Activated naive CD4-positive, alpha-beta T cell treated with anti-CD3 and anti-CD28 coated beads, Interleukin-2, amount 50 U/mL, for 72 hours (primary cell): ENCODE results near the gene ATP8A1. TPM values are rescaled to one million over a fixed set of nuclear protein-coding genes. Genes with fewer than 3 reads are reported as not detected.
A peak's percentile ranks its signal among the peaks of the same experiment; 100 is the strongest.

ENCODE experiments used
- ATAC-seq, 2 donors: fragments of 150-1000 bp; cut with Tn5 transposase; 2 replicates each; pipeline ENCODE4 v1.10.0; 2021; ENCODE audit warnings: mild to moderate bottlenecking in 2 of 2, moderate library complexity in 2 of 2
- DNase-seq, 2 donors: peaks; one replicate each; pipeline ENCODE4 v3.0.0; 2021 to 2022; ENCODE audit warnings: low spot score in 2 of 2
- H3K27ac Mint-ChIP-seq, 2 donors: one replicate each; pipeline ENCODE4 v1.8.0; 2022; ENCODE audit warnings: mild to moderate bottlenecking in 2 of 2, mixed read lengths in 2 of 2
- H3K36me3 Mint-ChIP-seq, 2 donors: one replicate each; pipeline ENCODE4 v1.8.0; 2022; ENCODE audit warnings: mixed read lengths in 2 of 2
- H3K9me3 Mint-ChIP-seq, 2 donors: one replicate each; pipeline ENCODE4 v1.8.0; 2022; ENCODE audit warnings: mixed read lengths in 2 of 2
- total RNA-seq, 2 donors: library from RNA; stranded (reverse); gene quantifications; one replicate each; pipeline ENCODE4 v1.2.3, GENCODE V29; 2022

ATP8A1 gene
- total RNA-seq, 2 donors from 2014 or later: 36.6 to 45.7 TPM

DNA sequence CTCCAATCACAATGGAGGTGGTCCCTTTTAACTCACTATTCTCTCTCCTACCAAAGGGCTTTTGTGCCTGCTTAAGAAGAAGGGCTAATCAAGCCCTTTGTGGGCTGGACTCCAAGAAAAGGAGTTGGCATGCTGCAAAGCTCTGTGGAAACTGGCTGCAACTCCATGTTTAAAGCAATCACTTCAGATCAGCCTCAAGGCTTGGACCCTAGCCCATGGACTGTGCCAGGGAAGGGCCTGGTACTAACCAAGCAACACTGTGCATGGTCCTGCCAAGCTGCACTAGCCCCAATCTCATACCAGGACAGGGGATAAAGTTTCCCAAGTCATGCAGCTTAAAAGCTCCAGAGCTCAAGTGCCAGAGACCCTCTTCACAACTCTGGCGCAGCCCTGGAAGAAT is 86.7 kb downstream of the ATP8A1 start:
- Mint-ChIP-seq H3K36me3 (no peaks in the 10 kb centered on the region), H3K27ac (no peak overlapping the region), H3K9me3 (no peaks in the 10 kb centered on the region)
- DNase-seq (no peak), ATAC-seq (no peak)

DNA sequence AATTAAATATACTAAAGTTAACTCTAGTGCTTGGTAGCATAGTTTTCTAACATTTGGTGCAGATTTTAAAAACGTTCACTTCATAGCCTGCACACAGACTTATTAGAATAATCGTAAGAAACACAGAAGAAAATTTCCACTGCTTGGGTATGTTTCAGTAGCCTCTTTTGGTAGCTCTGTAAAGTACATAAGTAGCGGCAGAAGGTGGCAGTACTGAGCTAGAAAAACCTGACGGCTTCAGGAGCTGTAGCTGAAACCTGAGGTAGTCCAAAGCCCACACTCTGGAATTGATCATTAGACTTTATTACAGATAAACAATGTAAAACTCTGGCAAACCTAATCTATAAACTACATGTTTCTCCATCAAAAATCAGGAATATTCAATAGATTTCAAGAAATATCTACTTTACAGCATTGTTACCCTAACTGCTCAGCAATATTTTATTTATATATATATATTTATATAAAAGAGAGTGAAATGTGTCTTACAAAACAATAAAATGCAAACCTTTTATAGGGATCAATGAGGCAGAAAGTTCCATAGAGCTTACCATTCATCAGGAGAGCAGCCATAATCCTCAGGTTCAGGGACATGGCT is 88.2 kb downstream of the ATP8A1 start:
- ATAC-seq (peak; percentile 84 to 88), DNase-seq (peak in 1 of 2 donors; percentile 58)
- Mint-ChIP-seq H3K27ac (no peak overlapping the region), H3K9me3 (no peaks in the 10 kb centered on the region), H3K36me3 (no peaks in the 10 kb centered on the region)

GRCh38 chr4:42566835-42567234 is 90.1 kb downstream of the ATP8A1 start:
- no peak for DNase-seq
- Mint-ChIP-seq H3K36me3 (peaks cover 4 to 14% of the 10 kb centered on the region in 2 donors), H3K27ac (no peak overlapping the region), H3K9me3 (no peaks in the 10 kb centered on the region)
- no peak for ATAC-seq

GRCh38 chr4:42562016-42562415 is 94.9 kb downstream of the ATP8A1 start:
- DNase-seq (no peak), ATAC-seq (no peak)
- Mint-ChIP-seq H3K27ac (no peak overlapping the region), H3K36me3 (peaks cover 5 to 15% of the 10 kb centered on the region in 2 donors), H3K9me3 (no peaks in the 10 kb centered on the region)

GRCh38 chr4:42561031-42561430 is 95.9 kb downstream of the ATP8A1 start:
- peaks cover 5 to 15% of the 10 kb centered on the region in 2 donors for H3K36me3 Mint-ChIP-seq
- H3K27ac Mint-ChIP-seq: no peak overlapping the region
- no peaks in the 10 kb centered on the region for H3K9me3 Mint-ChIP-seq
- ATAC-seq (no peak), DNase-seq (no peak)

DNA sequence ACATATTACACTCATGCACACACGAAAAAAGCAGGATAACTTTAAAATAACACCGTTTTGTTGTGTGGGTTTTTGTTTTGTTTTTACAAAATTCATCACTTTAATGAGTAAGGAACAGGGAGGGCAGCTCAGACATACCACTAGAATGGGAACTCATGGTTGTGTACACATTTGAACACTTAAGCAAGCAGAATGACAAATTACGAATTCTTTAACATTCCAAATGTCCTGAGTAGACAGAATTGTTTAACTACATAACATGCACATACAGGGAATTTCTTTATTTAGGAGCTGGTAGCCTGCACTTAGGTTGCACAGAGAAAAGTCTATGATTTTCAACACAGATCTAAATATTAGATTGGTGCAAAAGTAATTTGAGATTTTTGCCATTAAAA is 96.4 kb downstream of the ATP8A1 start:
- H3K27ac Mint-ChIP-seq: no peak overlapping the region
- H3K36me3 Mint-ChIP-seq: peaks cover 5 to 15% of the 10 kb centered on the region in 2 donors
- no peaks in the 10 kb centered on the region for H3K9me3 Mint-ChIP-seq
- DNase-seq (no peak), ATAC-seq (no peak)

- no peak for DNase-seq
- ATAC-seq: no peak
- H3K36me3 Mint-ChIP-seq: peaks cover 11 to 14% of the 10 kb centered on the region in 2 donors
- no peak overlapping the region for H3K27ac Mint-ChIP-seq
- no peaks in the 10 kb centered on the region for H3K9me3 Mint-ChIP-seq
Observed at GRCh38 chr4:42558156-42558555, 98.7 kb downstream of the ATP8A1 start.

- no peak for DNase-seq
- no peaks in the 10 kb centered on the region for H3K9me3 Mint-ChIP-seq
- ATAC-seq: no peak
- H3K27ac Mint-ChIP-seq: no peak overlapping the region
- H3K36me3 Mint-ChIP-seq: peaks cover 0 to 6% of the 10 kb centered on the region in 2 donors
Observed at GRCh38 chr4:42555828-42556227, 101.1 kb downstream of the ATP8A1 start.

- H3K36me3 Mint-ChIP-seq: peaks cover 0 to 6% of the 10 kb centered on the region in 2 donors
- no peaks in the 10 kb centered on the region for H3K9me3 Mint-ChIP-seq
- ATAC-seq: no peak
- DNase-seq: no peak
- H3K27ac Mint-ChIP-seq: no peak overlapping the region
Observed at GRCh38 chr4:42554072-42554471, 102.8 kb downstream of the ATP8A1 start.

DNA sequence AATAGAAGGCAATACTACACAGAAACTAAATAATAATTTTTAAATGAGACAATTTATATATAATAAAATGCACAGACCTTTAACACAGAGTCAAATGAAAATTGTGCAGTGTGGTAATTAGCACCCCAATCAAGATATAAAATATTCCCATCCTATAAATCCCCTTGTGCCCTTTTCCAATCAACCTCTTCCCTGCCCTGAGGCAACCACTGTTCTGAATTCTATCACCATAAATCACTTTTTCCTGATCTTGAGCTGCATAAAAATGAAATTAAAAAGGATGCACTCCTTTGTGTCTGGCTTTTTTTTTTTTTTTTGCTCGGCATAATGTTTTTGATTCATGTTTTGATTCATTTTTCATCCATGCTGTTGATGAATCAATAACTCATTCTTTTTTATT is 107.0 kb downstream of the ATP8A1 start:
- no peak for DNase-seq
- Mint-ChIP-seq H3K9me3 (no peaks in the 10 kb centered on the region), H3K36me3 (peaks cover 0 to 6% of the 10 kb centered on the region in 2 donors), H3K27ac (no peak overlapping the region)
- no peak for ATAC-seq

DNA sequence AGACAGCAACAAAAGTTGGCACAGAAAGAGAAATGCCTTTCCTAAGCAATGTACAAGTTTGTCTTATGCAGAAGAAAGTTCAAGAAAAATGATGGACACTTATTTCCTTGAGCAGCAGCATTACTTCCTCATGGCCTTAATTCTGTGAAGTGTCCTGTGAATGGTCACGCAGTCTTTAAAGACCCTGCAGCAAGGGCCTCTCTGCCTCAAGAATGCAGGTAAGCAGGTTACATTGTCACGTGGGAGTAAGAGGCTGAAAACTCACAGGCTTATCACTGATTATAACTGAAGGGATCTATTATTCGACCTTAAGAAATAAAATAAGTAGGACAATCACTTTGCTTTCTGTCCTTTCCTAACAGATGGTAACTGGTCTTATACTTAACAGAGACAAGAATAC is 109.1 kb downstream of the ATP8A1 start:
- DNase-seq (no peak), ATAC-seq (no peak)
- Mint-ChIP-seq H3K27ac (no peak overlapping the region), H3K36me3 (peaks cover 0 to 3% of the 10 kb centered on the region in 2 donors), H3K9me3 (no peaks in the 10 kb centered on the region)

DNA sequence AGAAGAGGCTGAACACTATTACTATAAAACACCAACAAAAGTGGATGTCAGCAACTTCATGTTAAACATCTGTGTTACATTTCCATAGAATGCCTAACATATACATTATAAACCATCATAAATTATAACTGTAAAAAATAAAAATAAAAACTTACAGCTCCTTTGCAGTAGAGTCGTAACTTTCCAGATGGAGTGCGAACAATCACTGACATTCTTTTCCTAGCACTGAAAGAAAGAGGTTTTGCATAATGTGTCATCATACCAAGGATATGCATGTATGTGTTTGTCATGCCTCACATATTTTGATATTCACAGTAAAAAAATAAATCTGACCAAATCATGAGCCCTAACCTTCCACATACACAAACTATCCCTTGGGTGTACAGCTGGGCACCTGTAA is 113.1 kb downstream of the ATP8A1 start:
- Mint-ChIP-seq H3K36me3 (peaks cover 8 to 15% of the 10 kb centered on the region in 2 donors), H3K9me3 (no peaks in the 10 kb centered on the region), H3K27ac (no peak overlapping the region)
- ATAC-seq (no peak), DNase-seq (no peak)

GRCh38 chr4:42543126-42543525 is 113.8 kb downstream of the ATP8A1 start:
- no peaks in the 10 kb centered on the region for H3K9me3 Mint-ChIP-seq
- no peak overlapping the region for H3K27ac Mint-ChIP-seq
- H3K36me3 Mint-ChIP-seq: peaks cover 14 to 21% of the 10 kb centered on the region in 2 donors
- ATAC-seq (no peak), DNase-seq (no peak)

DNA sequence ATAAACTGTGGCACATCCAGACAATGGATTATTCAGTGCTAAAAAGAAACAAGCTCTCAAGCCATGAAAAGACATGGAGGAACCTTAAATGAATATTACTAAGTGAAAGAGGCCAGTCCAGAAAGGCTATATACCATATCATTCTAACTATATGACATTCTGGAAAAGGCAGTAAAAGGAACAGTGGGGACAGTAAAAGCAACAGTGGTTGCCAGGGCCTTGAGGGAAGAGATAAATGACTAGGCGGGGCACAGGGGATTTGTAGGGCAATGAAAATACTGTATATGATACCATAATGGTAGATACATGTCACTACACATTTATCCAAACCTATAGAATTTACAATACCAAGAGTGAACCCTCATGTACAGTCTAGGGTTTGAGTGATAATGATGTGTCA is 115.3 kb downstream of the ATP8A1 start:
- Mint-ChIP-seq H3K27ac (peak overlapping the region in 1 of 2 donors; percentile 4), H3K36me3 (peaks cover 23 to 31% of the 10 kb centered on the region in 2 donors), H3K9me3 (no peaks in the 10 kb centered on the region)
- ATAC-seq: no peak
- no peak for DNase-seq

DNA sequence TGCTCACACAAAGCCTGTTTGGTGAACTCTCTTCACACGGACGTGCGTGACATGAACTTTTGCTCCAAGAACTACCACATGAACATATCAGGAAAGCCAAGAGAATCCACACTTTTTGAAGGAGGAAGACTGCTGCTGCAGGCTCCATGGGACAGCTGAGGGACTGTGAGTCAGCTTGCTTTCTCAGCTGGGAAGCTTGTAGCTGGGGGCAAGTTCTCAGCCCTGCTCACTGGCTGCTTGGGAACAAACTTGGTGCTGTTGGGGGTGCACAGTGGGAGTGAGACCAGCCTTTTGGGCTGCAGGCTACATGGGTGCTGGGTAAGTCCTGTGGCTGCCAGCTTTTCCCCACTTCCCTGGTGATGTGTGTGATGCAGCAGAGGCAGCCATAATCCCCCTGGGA is 123.9 kb downstream of the ATP8A1 start:
- ATAC-seq (no peak), DNase-seq (no peak)
- H3K27ac Mint-ChIP-seq: no peak overlapping the region
- no peaks in the 10 kb centered on the region for H3K9me3 Mint-ChIP-seq
- H3K36me3 Mint-ChIP-seq: peaks cover 28 to 43% of the 10 kb centered on the region in 2 donors

DNA sequence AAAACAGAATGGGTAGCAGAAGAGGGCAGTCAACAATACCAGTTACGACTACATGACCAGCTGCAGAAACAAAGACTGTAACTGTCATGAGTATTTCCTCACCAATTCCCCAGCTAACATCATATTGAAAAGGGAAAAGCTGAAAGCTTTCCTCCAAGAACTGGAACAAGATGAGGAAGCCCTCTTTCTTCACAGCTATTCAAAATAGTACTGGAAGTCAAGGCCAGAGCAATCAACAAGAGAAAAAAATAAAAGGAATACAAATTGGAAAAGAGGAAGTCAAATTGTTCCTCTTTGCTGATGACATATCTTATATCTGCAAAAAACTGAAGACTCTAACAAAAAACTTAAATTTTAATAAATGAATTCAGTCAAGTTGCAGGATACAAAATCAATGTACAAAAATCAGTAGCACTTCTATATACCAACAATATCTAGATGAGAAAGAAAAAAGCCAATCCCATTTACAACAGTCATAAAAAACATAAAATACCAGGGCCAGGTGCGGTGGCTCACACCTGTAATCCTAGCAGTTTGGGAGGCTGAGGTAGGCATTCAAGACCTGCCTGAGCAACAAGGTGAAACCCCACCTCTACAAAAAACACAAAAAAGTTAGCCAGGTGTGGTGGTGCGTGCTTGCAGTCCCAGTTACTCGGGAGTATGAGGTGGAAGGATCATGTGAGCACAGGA is 125.4 kb downstream of the ATP8A1 start:
- DNase-seq (no peak), ATAC-seq (no peak)
- Mint-ChIP-seq H3K9me3 (no peaks in the 10 kb centered on the region), H3K27ac (peak overlapping the region in 1 of 2 donors; percentile 39), H3K36me3 (peaks cover 19 to 35% of the 10 kb centered on the region in 2 donors)

DNA sequence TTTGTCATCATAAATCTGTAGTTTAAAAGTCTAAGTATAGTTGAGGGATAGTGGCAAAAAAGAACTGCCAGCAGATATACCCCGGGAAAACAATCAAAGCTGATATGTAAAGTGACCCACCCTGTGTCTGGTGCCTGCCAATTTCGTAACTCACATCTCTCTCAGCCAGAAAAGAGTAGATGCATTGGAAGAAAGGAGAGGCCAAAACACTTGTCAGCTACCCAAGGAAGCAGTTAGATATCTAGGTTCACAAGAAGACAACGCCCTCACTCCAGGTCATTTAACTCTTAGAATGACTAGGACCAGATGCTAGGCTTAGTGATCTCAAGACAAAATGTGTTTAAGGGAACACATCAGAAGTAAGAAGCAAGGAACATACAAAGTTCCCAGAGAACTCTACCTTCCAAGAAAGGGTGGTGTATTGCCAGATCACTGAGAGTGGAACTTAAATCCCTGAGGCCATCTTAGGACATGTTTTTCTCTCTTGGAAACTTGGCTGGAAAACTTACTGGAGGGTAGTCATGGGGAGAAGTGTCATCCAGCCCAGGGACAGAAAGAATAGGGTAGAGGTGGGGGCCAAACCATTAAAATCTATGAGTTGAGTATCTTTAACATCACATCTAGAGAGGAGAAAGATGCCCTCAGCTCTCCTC is 133.7 kb downstream of the ATP8A1 start:
- Mint-ChIP-seq H3K36me3 (peaks cover 5 to 6% of the 10 kb centered on the region in 2 donors), H3K27ac (peak overlapping the region; percentile 15 to 53), H3K9me3 (no peaks in the 10 kb centered on the region)
- ATAC-seq: no peak
- no peak for DNase-seq
